HepG2 (cell line): ENCODE measurements around the gene CH25H. TPM values are rescaled to one million over a fixed set of nuclear protein-coding genes. Genes with fewer than 3 reads are reported as not detected.

Experiments used
- ATAC-seq: fragments of 200-7000 bp; cut with Tn5 transposase; 3 replicates; pipeline ENCODE4 v1.9.1; 2020; ENCODE audit warnings: mild to moderate bottlenecking, moderate library complexity
- BruUV-seq: library from RNA; stranded (reverse); fragments of 400-500 nt; replicated peaks from 2 replicates; lab custom pipeline; 2021; lab: Mats Ljungman, UMichigan
- CTCF ChIA-PET: fragments of 300-600 bp; formaldehyde crosslinking; extraction: SDS; loops from one replicate; lab custom pipeline; 2021; ENCODE audit warnings: low total read pairs, inconsistent platforms, low intra/inter-chr PET ratio; lab: Yijun Ruan, JAX
- POLR2A ChIA-PET: fragments of 350-600 bp; sonication (Branson Sonifier 250); formaldehyde crosslinking; loops from one replicate; lab custom pipeline; 2020; ENCODE audit warnings: antibody characterized with exemption, inconsistent platforms; lab: Yijun Ruan, JAX
- DNase-seq: peaks from one replicate; pipeline ENCODE4 v3.0.0-alpha.2; 2015; ENCODE audit warnings: low spot score
- FAIRE-seq: peaks from 3 replicates; lab custom pipeline; 2011; peaks lifted over from hg19 to GRCh38; lab: Jason Lieb, UNC
- H2AFZ ChIP-seq: one replicate; pipeline ENCODE4 v1.6.1; 2011; ENCODE audit warnings: low read length, inconsistent platforms
- H3K27ac ChIP-seq: fragments of 300-600 bp; 3 replicates; pipeline ENCODE4 v1.8.0; 2011; ENCODE audit warnings: mixed run types, mild to moderate bottlenecking, mixed read lengths, low read length, inconsistent platforms; ENCODE audit not compliant: insufficient read depth; ENCODE audit errors: extremely low read length
- H3K27me3 ChIP-seq, 2 experiments: fragments of 200-600 bp in 1 of 2; 2 replicates in 1 of 2; 3 replicates in 1 of 2; pipeline versions ENCODE4 v1.6.0 to v1.8.0; 2011; ENCODE audit warnings: low read length in 2 of 2, mild to moderate bottlenecking in 2 of 2, moderate library complexity in 2 of 2, inconsistent platforms in 1 of 2; ENCODE audit not compliant: insufficient read depth in 2 of 2, control insufficient read depth in 1 of 2
- H3K36me3 ChIP-seq, 2 experiments: fragments of 200-600 bp in 1 of 2; replicated peaks in 1 of 2; 2 replicates in 1 of 2; 3 replicates in 1 of 2; pipeline versions ENCODE4 v1.5.1 to v1.8.0; 2011; ENCODE audit warnings: low read length in 2 of 2, inconsistent platforms in 1 of 2; ENCODE audit not compliant: insufficient read depth in 2 of 2, control insufficient read depth in 1 of 2
- H3K4me1 ChIP-seq: 2 replicates; pipeline ENCODE4 v1.5.1; 2012; ENCODE audit warnings: low read length, inconsistent platforms; ENCODE audit not compliant: insufficient read depth
- H3K4me2 ChIP-seq: 2 replicates; pipeline ENCODE4 v1.6.0; 2011; ENCODE audit warnings: low read depth, low read length, inconsistent platforms
- H3K4me3 ChIP-seq, 3 experiments: fragments of 200-600 bp in 1 of 3; sonication (generic), shearing (Covaris generic) in 1 of 3; replicated peaks in 1 of 3; 2 replicates each; pipeline ENCODE4 v1.5.1; 2011 to 2016; ENCODE audit warnings: low read length in 3 of 3, inconsistent platforms in 2 of 3, low read depth in 2 of 3, mild to moderate bottlenecking in 2 of 3, control low read depth in 1 of 3, mixed read lengths in 1 of 3; ENCODE audit not compliant: insufficient read depth in 1 of 3
- H3K79me2 ChIP-seq: one replicate; pipeline ENCODE4 v1.6.1; 2011; ENCODE audit warnings: low read length, inconsistent platforms; ENCODE audit not compliant: insufficient read depth
- H3K9ac ChIP-seq: 2 replicates; pipeline ENCODE4 v1.6.0; 2011; ENCODE audit warnings: mild to moderate bottlenecking, low read depth, low read length, inconsistent platforms; ENCODE audit not compliant: insufficient read depth
- H3K9me3 ChIP-seq: 2 replicates; pipeline ENCODE4 v1.5.1; 2012; ENCODE audit warnings: mild to moderate bottlenecking, low read length
- H4K20me1 ChIP-seq: 2 replicates; pipeline ENCODE4 v1.6.0; 2011; ENCODE audit warnings: inconsistent platforms, mild to moderate bottlenecking, low read length, moderate library complexity; ENCODE audit not compliant: insufficient read depth
- AGO1 ChIP-seq: fragments of 200-400 bp; formaldehyde crosslinking; IDR thresholded peaks from 2 replicates; pipeline ENCODE4 v1.6.1; 2017; ENCODE audit warnings: mild to moderate bottlenecking, low read depth, low read length, moderate library complexity; ENCODE audit not compliant: poor library complexity, severe bottlenecking
- CENPT ChIP-seq: sonication (generic); formaldehyde crosslinking; IDR thresholded peaks from 2 replicates; pipeline ENCODE4 v1.8.0; 2022; ENCODE audit warnings: low read depth, mild to moderate bottlenecking, moderate library complexity, missing genetic modification reagents
- CHCHD3 ChIP-seq: sonication (generic); formaldehyde crosslinking; IDR thresholded peaks from 2 replicates; pipeline ENCODE4 v1.8.0; 2022; ENCODE audit warnings: mild to moderate bottlenecking, missing genetic modification reagents, moderate library complexity
- RFX5 ChIP-seq: IDR thresholded peaks from 2 replicates; pipeline ENCODE4 v1.6.1; 2011; ENCODE audit warnings: low read depth, low read length, improper control_type of control experiment
- SSRP1 ChIP-seq: IDR thresholded peaks from 2 replicates; pipeline ENCODE4 v1.6.1; 2016; ENCODE audit warnings: control low read depth
- TP53 ChIP-seq: sonication (generic); formaldehyde crosslinking; conservative IDR thresholded peaks from 2 replicates; pipeline ENCODE4 v1.4.0; 2020; ENCODE audit warnings: missing genetic modification reagents
- ZNF225 ChIP-seq: sonication (generic); formaldehyde crosslinking; IDR thresholded peaks from 2 replicates; pipeline ENCODE4 v1.4.0; 2020; ENCODE audit warnings: mild to moderate bottlenecking, missing genetic modification reagents
- ZNF431 ChIP-seq: sonication (generic); formaldehyde crosslinking; IDR thresholded peaks from 2 replicates; pipeline ENCODE4 v1.9.0; 2022; ENCODE audit warnings: missing genetic modification reagents, low read depth, mild to moderate bottlenecking, borderline replicate concordance
- ZNF501 ChIP-seq: sonication (generic); formaldehyde crosslinking; IDR thresholded peaks from 2 replicates; pipeline ENCODE4 v1.5.1; 2020; ENCODE audit warnings: mild to moderate bottlenecking, moderate library complexity, missing genetic modification reagents
- ZNF598 ChIP-seq: sonication (generic); formaldehyde crosslinking; IDR thresholded peaks from 2 replicates; pipeline ENCODE4 v1.5.1; 2020; ENCODE audit warnings: mild to moderate bottlenecking, missing genetic modification reagents, borderline replicate concordance
- ZNF616 ChIP-seq: sonication (generic); formaldehyde crosslinking; IDR thresholded peaks from 2 replicates; pipeline ENCODE4 v1.5.0; 2020; ENCODE audit warnings: low read depth, mild to moderate bottlenecking, missing genetic modification reagents
- ZNF737 ChIP-seq: sonication (generic); formaldehyde crosslinking; IDR thresholded peaks from 2 replicates; pipeline ENCODE4 v1.5.0; 2020; ENCODE audit warnings: missing genetic modification reagents, mild to moderate bottlenecking, borderline replicate concordance
- ZNF747 ChIP-seq: sonication (generic); formaldehyde crosslinking; IDR thresholded peaks from 2 replicates; pipeline ENCODE4 v1.8.1; 2023; ENCODE audit warnings: missing genetic modification reagents, mild to moderate bottlenecking, borderline replicate concordance
- in situ Hi-C: cut with HindIII; loops from 2 replicates; pipeline ENCODE4 v1.10.0; 2017; ENCODE audit warnings: low pct_unique_long_range_greater_than_20kb; ENCODE audit not compliant: extremely low pct_ligation_motif_present
- intact Hi-C: fragments of 100-400 bp; cut with micrococcal nuclease; formaldehyde crosslinking; loops from one replicate; pipeline ENCODE4 v1.10.0; 2022; ENCODE audit not compliant: unreplicated experiment
- polyA plus RNA-seq, 8 experiments: library from polyadenylated mRNA; depleted of rRNA in 3 of 8; stranded (reverse) in 7 of 8; unstranded in 1 of 8; fragments of >200 nt; fragmentation: Illumina TruSeq in 4 of 8; extraction: Trizol in 4 of 8; gene quantifications; 2 replicates each; pipeline versions ENCODE4 v1.2.1 to v1.2.3, GENCODE V29; 2011 to 2016; ENCODE audit warnings: low read depth in 4 of 8, missing spikeins in 1 of 8, mixed read lengths in 1 of 8; ENCODE audit not compliant: insufficient read depth in 1 of 8
- total RNA-seq, 5 experiments: library from RNA; depleted of rRNA; stranded (reverse); fragments of >200 nt; fragmentation: Illumina TruSeq; extraction: Trizol; gene quantifications; 2 replicates each; pipeline ENCODE4 v1.2.3, GENCODE V29; 2016; ENCODE audit warnings: low read depth in 1 of 5
- TF ChIP-seq, protein P1 (sequence below): sonication (generic); formaldehyde crosslinking; IDR thresholded peaks from 2 replicates; pipeline ENCODE4 v1.4.0; 2020; ENCODE audit warnings: mild to moderate bottlenecking, low read depth, missing genetic modification reagents
- TF ChIP-seq, protein P2 (sequence below): IDR thresholded peaks from 2 replicates; pipeline ENCODE4 v1.6.1; 2016
- TF ChIP-seq, protein P3 (sequence below): sonication (generic); formaldehyde crosslinking; IDR thresholded peaks from 2 replicates; pipeline ENCODE4 v1.5.0; 2020; ENCODE audit warnings: mild to moderate bottlenecking, missing genetic modification reagents, borderline replicate concordance
- TF ChIP-seq, protein P4 (sequence below): IDR thresholded peaks from 2 replicates; pipeline ENCODE4 v1.6.1; 2012; ENCODE audit warnings: low read length, improper control_type of control experiment

The CH25H gene
- total and polyA plus RNA-seq, 2 of the 13 experiments (the other 11 are each of a cell fraction or from before 2014, with no cell fraction given) = not detected

DNA sequence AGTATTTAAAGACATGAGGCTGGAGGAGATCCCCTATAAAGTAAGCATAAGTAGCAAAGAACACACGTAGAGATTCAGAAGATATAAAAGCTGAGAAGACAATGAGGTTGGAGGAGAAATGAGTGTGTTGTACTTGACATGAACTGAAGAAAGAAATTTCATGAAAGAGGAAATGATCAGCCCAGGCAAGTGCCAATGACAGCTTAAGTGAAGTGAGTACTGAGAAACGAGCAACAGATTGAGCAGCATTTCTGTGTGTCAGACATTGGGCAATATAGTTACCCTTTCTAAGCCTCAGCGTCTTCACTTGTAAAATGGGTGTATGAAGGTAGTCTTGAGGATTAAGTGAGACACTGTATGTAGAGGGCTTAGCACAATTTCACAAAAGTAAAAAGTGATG is 49.2 kb upstream of the CH25H start (continued):
- TF ChIP-seq, protein P1, sequence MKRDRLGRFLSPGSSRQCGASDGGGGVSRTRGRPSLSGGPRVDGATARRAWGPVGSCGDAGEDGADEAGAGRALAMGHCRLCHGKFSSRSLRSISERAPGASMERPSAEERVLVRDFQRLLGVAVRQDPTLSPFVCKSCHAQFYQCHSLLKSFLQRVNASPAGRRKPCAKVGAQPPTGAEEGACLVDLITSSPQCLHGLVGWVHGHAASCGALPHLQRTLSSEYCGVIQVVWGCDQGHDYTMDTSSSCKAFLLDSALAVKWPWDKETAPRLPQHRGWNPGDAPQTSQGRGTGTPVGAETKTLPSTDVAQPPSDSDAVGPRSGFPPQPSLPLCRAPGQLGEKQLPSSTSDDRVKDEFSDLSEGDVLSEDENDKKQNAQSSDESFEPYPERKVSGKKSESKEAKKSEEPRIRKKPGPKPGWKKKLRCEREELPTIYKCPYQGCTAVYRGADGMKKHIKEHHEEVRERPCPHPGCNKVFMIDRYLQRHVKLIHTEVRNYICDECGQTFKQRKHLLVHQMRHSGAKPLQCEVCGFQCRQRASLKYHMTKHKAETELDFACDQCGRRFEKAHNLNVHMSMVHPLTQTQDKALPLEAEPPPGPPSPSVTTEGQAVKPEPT (CRISPR knock-in tag) = no peak
- no peak for TF ChIP-seq SSRP1
- no peak for TF ChIP-seq ZNF225 (CRISPR knock-in tag)
- TF ChIP-seq AGO1 = no peak
- TF ChIP-seq, protein P2, sequence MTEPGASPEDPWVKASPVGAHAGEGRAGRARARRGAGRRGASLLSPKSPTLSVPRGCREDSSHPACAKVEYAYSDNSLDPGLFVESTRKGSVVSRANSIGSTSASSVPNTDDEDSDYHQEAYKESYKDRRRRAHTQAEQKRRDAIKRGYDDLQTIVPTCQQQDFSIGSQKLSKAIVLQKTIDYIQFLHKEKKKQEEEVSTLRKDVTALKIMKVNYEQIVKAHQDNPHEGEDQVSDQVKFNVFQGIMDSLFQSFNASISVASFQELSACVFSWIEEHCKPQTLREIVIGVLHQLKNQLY (CRISPR knock-in tag) = no peak
- no peak for TF ChIP-seq TP53 (CRISPR knock-in tag)

DNA sequence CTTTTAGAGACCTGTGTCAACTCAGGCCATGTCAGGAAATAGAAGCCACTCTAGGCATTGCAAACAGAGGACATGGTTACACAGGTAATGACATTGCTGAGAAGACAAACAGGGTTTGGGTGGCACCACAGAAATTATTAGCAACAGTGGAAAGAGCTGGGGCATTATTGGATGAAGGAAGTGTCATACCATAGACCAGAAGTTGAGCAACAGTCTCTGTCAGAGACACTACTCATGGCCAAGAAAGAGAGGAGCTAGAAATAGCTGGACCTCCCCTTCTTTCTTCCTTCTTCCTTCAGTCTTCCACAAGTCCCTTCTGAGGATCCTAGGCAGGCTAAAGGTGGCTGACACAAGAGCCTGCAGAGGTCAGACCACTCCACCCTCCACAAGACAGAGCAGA is 48.7 kb upstream of the CH25H start:
- no TSS peak for BruUV-seq
- H3K9ac ChIP-seq = no peak overlapping the region
- ChIA-PET POLR2A (no interaction called here), CTCF (no interaction called here)
- intact Hi-C loops (no loop called here), in situ Hi-C loops (loop anchor here (5.0 kb wide), 1 partner anchor 117 kb away; no protein-coding TSS in a partner anchor)
- no peaks in the 10 kb centered on the region for H3K79me2 ChIP-seq
- H3K9me3 ChIP-seq = peaks cover 17% of the 10 kb centered on the region; the same call in 1 of the 2 replicates
- no peaks in the 10 kb centered on the region for H4K20me1 ChIP-seq
- no peak for ATAC-seq
- peaks cover 4% of the 10 kb centered on the region for H3K4me1 ChIP-seq
- H3K36me3 ChIP-seq = no peaks in the 10 kb centered on the region
- DNase-seq = no peak
- H2AFZ ChIP-seq = no peak overlapping the region
- no peak for FAIRE-seq
- H3K27ac ChIP-seq = no peak overlapping the region
- H3K27me3 ChIP-seq = no peaks in the 10 kb centered on the region; a peak in 1 of 5 replicates
- no peak overlapping the region for H3K4me2 ChIP-seq
- no peak overlapping the region for H3K4me3 ChIP-seq
- no peak for TF ChIP-seq ZNF598
- no peak for TF ChIP-seq ZNF431 (CRISPR knock-in tag)
- TF ChIP-seq, protein P3, sequence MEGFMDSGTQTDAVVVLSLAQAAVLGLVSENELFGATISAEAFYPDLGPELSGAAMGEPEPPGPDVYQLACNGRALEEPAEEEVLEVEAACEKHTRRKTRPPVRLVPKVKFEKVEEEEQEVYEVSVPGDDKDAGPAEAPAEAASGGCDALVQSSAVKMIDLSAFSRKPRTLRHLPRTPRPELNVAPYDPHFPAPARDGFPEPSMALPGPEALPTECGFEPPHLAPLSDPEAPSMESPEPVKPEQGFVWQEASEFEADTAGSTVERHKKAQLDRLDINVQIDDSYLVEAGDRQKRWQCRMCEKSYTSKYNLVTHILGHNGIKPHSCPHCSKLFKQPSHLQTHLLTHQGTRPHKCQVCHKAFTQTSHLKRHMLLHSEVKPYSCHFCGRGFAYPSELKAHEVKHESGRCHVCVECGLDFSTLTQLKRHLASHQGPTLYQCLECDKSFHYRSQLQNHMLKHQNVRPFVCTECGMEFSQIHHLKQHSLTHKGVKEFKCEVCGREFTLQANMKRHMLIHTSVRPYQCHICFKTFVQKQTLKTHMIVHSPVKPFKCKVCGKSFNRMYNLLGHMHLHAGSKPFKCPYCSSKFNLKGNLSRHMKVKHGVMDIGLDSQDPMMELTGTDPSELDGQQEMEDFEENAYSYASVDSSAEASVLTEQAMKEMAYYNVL (CRISPR knock-in tag) = no peak
- no peak for TF ChIP-seq CENPT (CRISPR knock-in tag)
- TF ChIP-seq ZNF501 (CRISPR knock-in tag) = no peak
- TF ChIP-seq, protein P4, sequence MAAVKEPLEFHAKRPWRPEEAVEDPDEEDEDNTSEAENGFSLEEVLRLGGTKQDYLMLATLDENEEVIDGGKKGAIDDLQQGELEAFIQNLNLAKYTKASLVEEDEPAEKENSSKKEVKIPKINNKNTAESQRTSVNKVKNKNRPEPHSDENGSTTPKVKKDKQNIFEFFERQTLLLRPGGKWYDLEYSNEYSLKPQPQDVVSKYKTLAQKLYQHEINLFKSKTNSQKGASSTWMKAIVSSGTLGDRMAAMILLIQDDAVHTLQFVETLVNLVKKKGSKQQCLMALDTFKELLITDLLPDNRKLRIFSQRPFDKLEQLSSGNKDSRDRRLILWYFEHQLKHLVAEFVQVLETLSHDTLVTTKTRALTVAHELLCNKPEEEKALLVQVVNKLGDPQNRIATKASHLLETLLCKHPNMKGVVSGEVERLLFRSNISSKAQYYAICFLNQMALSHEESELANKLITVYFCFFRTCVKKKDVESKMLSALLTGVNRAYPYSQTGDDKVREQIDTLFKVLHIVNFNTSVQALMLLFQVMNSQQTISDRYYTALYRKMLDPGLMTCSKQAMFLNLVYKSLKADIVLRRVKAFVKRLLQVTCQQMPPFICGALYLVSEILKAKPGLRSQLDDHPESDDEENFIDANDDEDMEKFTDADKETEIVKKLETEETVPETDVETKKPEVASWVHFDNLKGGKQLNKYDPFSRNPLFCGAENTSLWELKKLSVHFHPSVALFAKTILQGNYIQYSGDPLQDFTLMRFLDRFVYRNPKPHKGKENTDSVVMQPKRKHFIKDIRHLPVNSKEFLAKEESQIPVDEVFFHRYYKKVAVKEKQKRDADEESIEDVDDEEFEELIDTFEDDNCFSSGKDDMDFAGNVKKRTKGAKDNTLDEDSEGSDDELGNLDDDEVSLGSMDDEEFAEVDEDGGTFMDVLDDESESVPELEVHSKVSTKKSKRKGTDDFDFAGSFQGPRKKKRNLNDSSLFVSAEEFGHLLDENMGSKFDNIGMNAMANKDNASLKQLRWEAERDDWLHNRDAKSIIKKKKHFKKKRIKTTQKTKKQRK = no peak
- no peak for TF ChIP-seq CHCHD3 (CRISPR knock-in tag)
- no peak for TF ChIP-seq RFX5
- no peak for TF ChIP-seq ZNF616
- no peak for TF ChIP-seq ZNF747
- TF ChIP-seq ZNF737 (CRISPR knock-in tag) = no peak
